ENCODE results near the gene ARHGEF26. TPM values are rescaled to one million over a fixed set of nuclear protein-coding genes. Genes with fewer than 3 reads are reported as not detected.

ARHGEF26 gene
- total RNA-seq, 2 experiments from 2014 or later: 0.08 TPM; not detected in 1

- no peak for TF ChIP-seq CTCF (IDR thresholded peaks at IDR 0.05)
- ATAC-seq (ENCODE audit: poor library complexity) (no peak), DNase-seq (no peak)
- ChIA-PET POLR2A (no interaction called here), CTCF (no interaction called here)
- H3K27ac Mint-ChIP-seq: no peak overlapping the region
- Histone ChIP-seq H3K9me3 (ENCODE audit: control insufficient read depth in 1 of 2, insufficient read depth in 1 of 2, low read length in 2 of 2) (no peaks in the 10 kb centered on the region), H3K4me1 (ENCODE audit: insufficient read depth, low read length) (no peaks in the 10 kb centered on the region), H3K27me3 (ENCODE audit: control insufficient read depth in 1 of 2, insufficient read depth in 2 of 2, low read length in 2 of 2) (no peaks in the 10 kb centered on the region), H3K27ac (ENCODE audit: low read depth in 1 of 2, low read length in 2 of 2) (no peak overlapping the region), H3K4me3 (ENCODE audit: low read length) (no peak overlapping the region), H3K36me3 (ENCODE audit: insufficient read depth, low read length) (no peaks in the 10 kb centered on the region)
- H3K4me1 Mint-ChIP-seq (ENCODE audit: low read depth): no peaks in the 10 kb centered on the region
- intact Hi-C loops (cut with DNase I, micrococcal nuclease): no loop called here
- no peaks in the 10 kb centered on the region for H3K36me3 Mint-ChIP-seq (ENCODE audit: low read depth)
- H3K9me3 Mint-ChIP-seq: no peaks in the 10 kb centered on the region
- H3K4me3 Mint-ChIP-seq: no peak overlapping the region
- peaks cover 32% of the 10 kb centered on the region for H3K27me3 Mint-ChIP-seq
Observed at GRCh38 chr3:154129625-154130024, 8.4 kb downstream of the ARHGEF26 start.

GRCh38 chr3:154130540-154130939 is 9.3 kb downstream of the ARHGEF26 start:
- no peaks in the 10 kb centered on the region for H3K36me3 Mint-ChIP-seq (ENCODE audit: low read depth)
- H3K4me1 Mint-ChIP-seq (ENCODE audit: low read depth): no peaks in the 10 kb centered on the region
- H3K9me3 Mint-ChIP-seq: no peaks in the 10 kb centered on the region
- ChIA-PET POLR2A (no interaction called here), CTCF (no interaction called here)
- no peak for ATAC-seq (ENCODE audit: poor library complexity)
- H3K4me3 Mint-ChIP-seq: no peak overlapping the region
- Histone ChIP-seq H3K36me3 (ENCODE audit: insufficient read depth, low read length) (no peaks in the 10 kb centered on the region), H3K27ac (ENCODE audit: low read depth in 1 of 2, low read length in 2 of 2) (no peak overlapping the region), H3K27me3 (ENCODE audit: control insufficient read depth in 1 of 2, insufficient read depth in 2 of 2, low read length in 2 of 2) (no peaks in the 10 kb centered on the region), H3K4me1 (ENCODE audit: insufficient read depth, low read length) (no peaks in the 10 kb centered on the region), H3K9me3 (ENCODE audit: control insufficient read depth in 1 of 2, insufficient read depth in 1 of 2, low read length in 2 of 2) (no peaks in the 10 kb centered on the region), H3K4me3 (ENCODE audit: low read length) (no peak overlapping the region)
- intact Hi-C loops (cut with DNase I, micrococcal nuclease): no loop called here
- peaks cover 23% of the 10 kb centered on the region for H3K27me3 Mint-ChIP-seq
- DNase-seq: no peak
- H3K27ac Mint-ChIP-seq: no peak overlapping the region
- no peak for TF ChIP-seq CTCF (IDR thresholded peaks at IDR 0.05)

- Histone ChIP-seq H3K27me3 (ENCODE audit: control insufficient read depth in 1 of 2, insufficient read depth in 2 of 2, low read length in 2 of 2) (no peaks in the 10 kb centered on the region), H3K9me3 (ENCODE audit: control insufficient read depth in 1 of 2, insufficient read depth in 1 of 2, low read length in 2 of 2) (no peaks in the 10 kb centered on the region), H3K4me3 (ENCODE audit: low read length) (no peak overlapping the region), H3K36me3 (ENCODE audit: insufficient read depth, low read length) (no peaks in the 10 kb centered on the region), H3K4me1 (ENCODE audit: insufficient read depth, low read length) (no peaks in the 10 kb centered on the region), H3K27ac (ENCODE audit: low read depth in 1 of 2, low read length in 2 of 2) (no peak overlapping the region)
- Mint-ChIP-seq H3K4me3 (no peak overlapping the region), H3K4me1 (ENCODE audit: low read depth) (no peaks in the 10 kb centered on the region), H3K36me3 (ENCODE audit: low read depth) (no peaks in the 10 kb centered on the region), H3K27me3 (peaks cover 16% of the 10 kb centered on the region), H3K9me3 (no peaks in the 10 kb centered on the region), H3K27ac (no peak overlapping the region)
- DNase-seq: no peak
- TF ChIP-seq CTCF (IDR thresholded peaks at IDR 0.05): no peak
- CTCF ChIA-PET: no interaction called here
- POLR2A ChIA-PET: no interaction called here
- intact Hi-C loops (cut with DNase I, micrococcal nuclease): no loop called here
- no peak for ATAC-seq (ENCODE audit: poor library complexity)
Observed at GRCh38 chr3:154131830-154132229, 10.6 kb downstream of the ARHGEF26 start.

Measured in CD4-positive, alpha-beta T cell (primary cell).